GM18505 (cell line): ENCODE results near the gene HIPK4.

Source experiments
- ATAC-seq: cut with Tn5 transposase; IDR thresholded peaks from one replicate; pipeline ENCODE4 v1.9.1; 2021; ENCODE audit not compliant: unreplicated experiment
- POLR2A ChIP-seq: IDR thresholded peaks from 4 replicates; pipeline ENCODE4 v1.6.1; 2011; ENCODE audit warnings: borderline replicate concordance; ENCODE audit not compliant: insufficient read depth, insufficient read length; ENCODE audit errors: extremely low read depth

Gene HIPK4

GRCh38 chr19:40393894-40394815 lies 4.2 kb upstream of the HIPK4 start:
- ATAC-seq = no peak

GRCh38 chr19:40392894-40393517 lies 3.0 kb upstream of the HIPK4 start:
- no peak for TF ChIP-seq POLR2A
- no peak for ATAC-seq

More at GRCh38 chr19:40393894-40394815, 4.2 kb upstream of the HIPK4 start:
- TF ChIP-seq POLR2A = no peak

- TF ChIP-seq POLR2A = no peak
These were observed 2.1 kb upstream of the HIPK4 start for GRCh38 chr19:40392123-40392522.

GRCh38 chr19:40389404-40390083 lies 437 bp downstream of the HIPK4 start:
- no peak for ATAC-seq
- TF ChIP-seq POLR2A = no peak

More at GRCh38 chr19:40392123-40392522, 2.1 kb upstream of the HIPK4 start:
- ATAC-seq = no peak

- TF ChIP-seq POLR2A = no peak
- ATAC-seq = no peak
These were observed 1.5 kb downstream of the HIPK4 start for GRCh38 chr19:40388481-40388880.

GRCh38 chr19:40387155-40387554 lies 2.8 kb downstream of the HIPK4 start:
- TF ChIP-seq POLR2A = no peak
- no peak for ATAC-seq

- TF ChIP-seq POLR2A = no peak
These were observed 6.2 kb downstream of the HIPK4 start for GRCh38 chr19:40383668-40384248.

GRCh38 chr19:40381321-40381720 lies 8.7 kb downstream of the HIPK4 start:
- no peak for TF ChIP-seq POLR2A
- no peak for ATAC-seq

More at GRCh38 chr19:40383668-40384248, 6.2 kb downstream of the HIPK4 start:
- no peak for ATAC-seq

- no peak for ATAC-seq
- TF ChIP-seq POLR2A = no peak
These were observed 9.6 kb downstream of the HIPK4 start for GRCh38 chr19:40380199-40381037.

GRCh38 chr19:40379446-40380198 lies 10.4 kb downstream of the HIPK4 start:
- ATAC-seq = no peak
- no peak for TF ChIP-seq POLR2A

- no peak for TF ChIP-seq POLR2A
- ATAC-seq = no peak
These were observed 11.5 kb downstream of the HIPK4 start for GRCh38 chr19:40378509-40378908.
